NCI-H748 (cell line): Measurements from ENCODE around the gene AP2S1.
"Not testable (repeated sequence)": the region's sequence is repeated elsewhere in the genome, so short reads cannot be mapped to it uniquely, and the experiment has no call there.

Experiments used
- DNase-seq: peaks from one replicate; lab custom pipeline; 2025; ENCODE audit not compliant: unreplicated experiment; lab: John Stamatoyannopoulos, UW

Gene AP2S1

GRCh38 chr19:46850228-46851203, at the start of gene AP2S1:
Gene AP2S1, minus strand, starts transcription at chr19:46850846. Its CDS starts 80 bp downstream, at chr19:46850766.
- DNase-seq, result peak; percentile 100

- no peak for DNase-seq
Observed at GRCh38 chr19:46900341-46900740, 49.7 kb upstream of the AP2S1 start.

GRCh38 chr19:46898731-46899130, 48.1 kb upstream of the AP2S1 start:
- no peak for DNase-seq

GRCh38 chr19:46896076-46896794, 45.6 kb upstream of the AP2S1 start:
- DNase-seq, result no peak

GRCh38 chr19:46892252-46893179, 41.9 kb upstream of the AP2S1 start:
- no peak for DNase-seq

- no peak for DNase-seq
Observed at GRCh38 chr19:46890423-46891170, 40.0 kb upstream of the AP2S1 start.

GRCh38 chr19:46887240-46887782, 36.7 kb upstream of the AP2S1 start:
- no peak for DNase-seq

- no peak for DNase-seq
Observed at GRCh38 chr19:46886546-46887239, 36.0 kb upstream of the AP2S1 start.

GRCh38 chr19:46885411-46885810, 34.8 kb upstream of the AP2S1 start:
- no peak for DNase-seq

- DNase-seq, result not testable (repeated sequence)
Observed at GRCh38 chr19:46882751-46883150, 32.1 kb upstream of the AP2S1 start.

- DNase-seq, result no peak
Observed at GRCh38 chr19:46882034-46882433, 31.4 kb upstream of the AP2S1 start.

- DNase-seq, result no peak
Observed at GRCh38 chr19:46881092-46881491, 30.4 kb upstream of the AP2S1 start.

GRCh38 chr19:46880431-46880830, 29.8 kb upstream of the AP2S1 start:
- no peak for DNase-seq

GRCh38 chr19:46878613-46879375, 28.1 kb upstream of the AP2S1 start:
- DNase-seq, result no peak

GRCh38 chr19:46875657-46876056, 25.0 kb upstream of the AP2S1 start:
- no peak for DNase-seq

GRCh38 chr19:46875234-46875633, 24.6 kb upstream of the AP2S1 start:
- DNase-seq, result no peak

- DNase-seq, result no peak
Observed at GRCh38 chr19:46872967-46873366, 22.3 kb upstream of the AP2S1 start.

- DNase-seq, result not testable (repeated sequence)
Observed at GRCh38 chr19:46871173-46871572, 20.5 kb upstream of the AP2S1 start.
